Right atrium auricular region (tissue), 2 donors: Measurements from ENCODE around the gene SF3B6. TPM values are rescaled to one million over a fixed set of nuclear protein-coding genes. Genes with fewer than 3 reads are reported as not detected.
A peak's percentile ranks its signal among the peaks of the same experiment; 100 is the strongest.

Experiments
- DNase-seq: peaks from one replicate; pipeline ENCODE4 v3.0.0-alpha.2; 2019; ENCODE audit warnings: low spot score
- H3K27ac ChIP-seq, 2 donors: fragments of 200-600 bp; sonication (generic); 1 replicate in 1 of 2; 2 replicates in 1 of 2; pipeline ENCODE4 v1.5.1; 2016 to 2019
- H3K27me3 ChIP-seq, 2 donors: fragments of 200-600 bp; sonication (generic); one replicate each; pipeline versions ENCODE4 v1.5.1 to v1.6.0; 2017 to 2019
- H3K36me3 ChIP-seq: fragments of 200-600 bp; sonication (generic); one replicate; pipeline ENCODE4 v1.5.1; 2016
- H3K4me1 ChIP-seq, 2 donors: fragments of 200-600 bp; sonication (generic); one replicate each; pipeline versions ENCODE4 v1.5.1 to v1.6.0; 2017 to 2019
- H3K4me3 ChIP-seq, 2 donors: fragments of 200-600 bp; sonication (generic); 1 replicate in 1 of 2; 2 replicates in 1 of 2; pipeline ENCODE4 v1.5.1; 2017 to 2019; ENCODE audit warnings: mild to moderate bottlenecking in 1 of 2, moderate library complexity in 1 of 2
- H3K9me3 ChIP-seq, 2 donors: fragments of 200-600 bp; sonication (generic); one replicate each; pipeline ENCODE4 v1.5.1; 2019
- CTCF ChIP-seq, 2 donors: fragments of 200-600 bp; sonication (generic); IDR thresholded peaks; one replicate each; pipeline ENCODE4 v1.5.1; 2019; ENCODE audit warnings: antibody characterized with exemption in 2 of 2
- total RNA-seq, 2 donors: library from RNA; depleted of rRNA; stranded (reverse); fragments of >200 nt; gene quantifications; one replicate each; pipeline ENCODE4 v1.1.0, GENCODE V29; 2016

The SF3B6 gene
- total RNA-seq, 2 donors from 2014 or later: 71.2 to 74.8 TPM

- DNase-seq: no peak
- Histone ChIP-seq H3K36me3 (peaks cover 32% of the 10 kb centered on the region), H3K4me3 (no peak overlapping the region), H3K27ac (no peak overlapping the region), H3K27me3 (no peaks in the 10 kb centered on the region), H3K9me3 (no peaks in the 10 kb centered on the region), H3K4me1 (peaks cover 0 to 8% of the 10 kb centered on the region in 2 donors)
- no peak for TF ChIP-seq CTCF (IDR thresholded peaks at IDR 0.05)
Measured at GRCh38 chr2:24038786-24039499, 37.2 kb downstream of the SF3B6 start.

GRCh38 chr2:24026233-24026632 lies 49.9 kb downstream of the SF3B6 start:
- TF ChIP-seq CTCF (IDR thresholded peaks at IDR 0.05): no peak
- Histone ChIP-seq H3K4me1 (no peaks in the 10 kb centered on the region), H3K27ac (no peak overlapping the region), H3K36me3 (peaks cover 27% of the 10 kb centered on the region), H3K9me3 (no peaks in the 10 kb centered on the region), H3K4me3 (no peak overlapping the region), H3K27me3 (no peaks in the 10 kb centered on the region)
- no peak for DNase-seq

- H3K9me3 ChIP-seq: no peaks in the 10 kb centered on the region
- no peak for DNase-seq
- TF ChIP-seq CTCF (IDR thresholded peaks at IDR 0.05): no peak
- no peak overlapping the region for H3K4me3 ChIP-seq
- no peak overlapping the region for H3K27ac ChIP-seq
- peaks cover 17% of the 10 kb centered on the region for H3K36me3 ChIP-seq
- no peaks in the 10 kb centered on the region for H3K27me3 ChIP-seq
- no peaks in the 10 kb centered on the region for H3K4me1 ChIP-seq
Measured at GRCh38 chr2:24024996-24025663, 51.0 kb downstream of the SF3B6 start.

GRCh38 chr2:24024018-24024417 lies 52.1 kb downstream of the SF3B6 start:
- H3K27me3 ChIP-seq: no peaks in the 10 kb centered on the region
- peaks cover 6% of the 10 kb centered on the region for H3K36me3 ChIP-seq
- TF ChIP-seq CTCF (IDR thresholded peaks at IDR 0.05): peak in 1 of 2 donors; percentile 34
- H3K27ac ChIP-seq: no peak overlapping the region
- no peak overlapping the region for H3K4me3 ChIP-seq
- H3K9me3 ChIP-seq: no peaks in the 10 kb centered on the region
- no peak for DNase-seq
- H3K4me1 ChIP-seq: no peaks in the 10 kb centered on the region

GRCh38 chr2:24022975-24023575 lies 53.1 kb downstream of the SF3B6 start:
- H3K4me3 ChIP-seq: no peak overlapping the region
- DNase-seq: no peak
- TF ChIP-seq CTCF (IDR thresholded peaks at IDR 0.05): no peak
- H3K4me1 ChIP-seq: no peaks in the 10 kb centered on the region
- H3K9me3 ChIP-seq: no peaks in the 10 kb centered on the region
- H3K27ac ChIP-seq: no peak overlapping the region
- H3K36me3 ChIP-seq: peaks cover 4% of the 10 kb centered on the region
- no peaks in the 10 kb centered on the region for H3K27me3 ChIP-seq
